Neural cell (in vitro differentiated cells): ENCODE data around the gene COG7. TPM values are rescaled to one million over a fixed set of nuclear protein-coding genes. Genes with fewer than 3 reads are reported as not detected.

ENCODE experiments used
- H2AFZ ChIP-seq: fragments of 200-600, 300-800 bp; sonication (generic), shearing (Covaris generic); 2 replicates; pipeline ENCODE4 v1.6.0; 2014; ENCODE audit warnings: low read depth, mild to moderate bottlenecking, antibody characterized with exemption, low read length, moderate library complexity
- H3F3A ChIP-seq: fragments of 200-600 bp; shearing (Covaris generic); 2 replicates; pipeline ENCODE4 v1.6.1; 2016; ENCODE audit warnings: mild to moderate bottlenecking, moderate library complexity, mixed read lengths, antibody characterized with exemption, low read length; ENCODE audit not compliant: insufficient read depth, poor library complexity, severe bottlenecking
- H3K27ac ChIP-seq: fragments of 200-600, 300-800 bp; sonication (generic), shearing (Covaris generic); 2 replicates; pipeline ENCODE4 v1.5.1; 2014; ENCODE audit warnings: mild to moderate bottlenecking, low read length, moderate library complexity
- H3K27me3 ChIP-seq: fragments of 300-800, 200-600 bp; sonication (generic), shearing (Covaris generic); 2 replicates; pipeline ENCODE4 v1.6.0; 2014; ENCODE audit warnings: mild to moderate bottlenecking, low read depth, low read length, moderate library complexity; ENCODE audit not compliant: insufficient read depth
- H3K36me3 ChIP-seq: fragments of 300-800, 200-600 bp; sonication (generic), shearing (Covaris generic); 2 replicates; pipeline ENCODE4 v1.5.1; 2014; ENCODE audit warnings: mild to moderate bottlenecking, antibody characterized with exemption, low read length, moderate library complexity; ENCODE audit not compliant: insufficient read depth
- H3K4me2 ChIP-seq: fragments of 300-800, 200-600 bp; sonication (generic), shearing (Covaris generic); 2 replicates; pipeline ENCODE4 v1.6.0; 2014; ENCODE audit warnings: mild to moderate bottlenecking, low read length
- H3K4me3 ChIP-seq: fragments of 300-800, 200-600 bp; sonication (generic), shearing (Covaris generic); 2 replicates; pipeline ENCODE4 v1.5.1; 2014; ENCODE audit warnings: mild to moderate bottlenecking, low read length, moderate library complexity
- H3K79me2 ChIP-seq: fragments of 200-600 bp; shearing (Covaris generic); replicated peaks from 2 replicates; pipeline ENCODE4 v1.6.0; 2014; ENCODE audit warnings: mild to moderate bottlenecking, low read length, moderate library complexity; ENCODE audit not compliant: insufficient read depth
- H3K9ac ChIP-seq: fragments of 300-800, 200-600 bp; sonication (generic), shearing (Covaris generic); 2 replicates; pipeline ENCODE4 v1.6.1; 2016; ENCODE audit warnings: mild to moderate bottlenecking, low read length, mixed read lengths
- H3K9me2 ChIP-seq: fragments of 200-600 bp; shearing (Covaris generic); 2 replicates; pipeline ENCODE4 v1.6.1; 2016; ENCODE audit warnings: mild to moderate bottlenecking, low read length, mixed read lengths; ENCODE audit not compliant: insufficient read depth
- H3K9me3 ChIP-seq: fragments of 200-600, 300-800 bp; sonication (generic), shearing (Covaris generic); 2 replicates; pipeline ENCODE4 v1.6.1; 2016; ENCODE audit warnings: mild to moderate bottlenecking, mixed run types, low read length, moderate library complexity, mixed read lengths
- H4K20me1 ChIP-seq: fragments of 200-600 bp; shearing (Covaris generic); 2 replicates; pipeline ENCODE4 v1.6.1; 2016; ENCODE audit warnings: mild to moderate bottlenecking, mixed run types; ENCODE audit not compliant: insufficient read depth
- CTCF ChIP-seq: fragments of 450-650 bp; IDR thresholded peaks from 2 replicates; pipeline ENCODE4 v1.5.1; 2014; ENCODE audit warnings: antibody characterized with exemption, mild to moderate bottlenecking, moderate library complexity; ENCODE audit not compliant: poor library complexity, severe bottlenecking
- EP300 ChIP-seq: fragments of 450-650 bp; conservative IDR thresholded peaks from 2 replicates; pipeline ENCODE4 v1.6.1; 2014; ENCODE audit warnings: antibody characterized with exemption, mild to moderate bottlenecking, moderate library complexity; ENCODE audit not compliant: poor library complexity, severe bottlenecking
- EZH2 ChIP-seq: fragments of 200-600, 300-800 bp; shearing (Covaris generic), sonication (generic); IDR thresholded peaks from 2 replicates; pipeline ENCODE4 v1.6.1; 2014; ENCODE audit warnings: antibody characterized with exemption, low read length, borderline replicate concordance, mild to moderate bottlenecking; ENCODE audit not compliant: insufficient read depth, poor library complexity, severe bottlenecking
- MXI1 ChIP-seq: fragments of 450-650 bp; conservative IDR thresholded peaks from 2 replicates; pipeline ENCODE4 v1.6.1; 2014; ENCODE audit warnings: antibody characterized with exemption, mild to moderate bottlenecking; ENCODE audit not compliant: poor library complexity, severe bottlenecking
- POLR2AphosphoS5 ChIP-seq: IDR thresholded peaks from 2 replicates; pipeline ENCODE4 v1.6.1; 2012
- RAD21 ChIP-seq: fragments of 450-650 bp; conservative IDR thresholded peaks from 2 replicates; pipeline ENCODE4 v1.6.1; 2014; ENCODE audit warnings: antibody characterized with exemption, mild to moderate bottlenecking, moderate library complexity
- REST ChIP-seq: IDR thresholded peaks from 2 replicates; pipeline ENCODE4 v1.6.1; 2012; ENCODE audit warnings: borderline replicate concordance
- SMC3 ChIP-seq: fragments of 450-650 bp; conservative IDR thresholded peaks from 2 replicates; pipeline ENCODE4 v1.6.1; 2014; ENCODE audit warnings: antibody characterized with exemption, mild to moderate bottlenecking, moderate library complexity; ENCODE audit not compliant: poor library complexity
- TAF1 ChIP-seq: IDR thresholded peaks from 2 replicates; pipeline ENCODE4 v1.6.1; 2012; ENCODE audit warnings: low read depth
- polyA plus RNA-seq: library from polyadenylated mRNA; depleted of rRNA; stranded (reverse); fragments of >200 nt; gene quantifications from 2 replicates; pipeline ENCODE4 v1.2.3, GENCODE V29; 2014

Gene COG7
- polyA plus RNA-seq, 1 donor from 2014 or later = 16.2 TPM

GRCh38 chr16:23377071-23377931, 75.7 kb downstream of the COG7 start:
- no peaks in the 10 kb centered on the region for H4K20me1 ChIP-seq
- no peaks in the 10 kb centered on the region for H3K36me3 ChIP-seq
- H3K27me3 ChIP-seq = no peaks in the 10 kb centered on the region
- H3K9me2 ChIP-seq = no peaks in the 10 kb centered on the region
- no peaks in the 10 kb centered on the region for H3K79me2 ChIP-seq
- no peak overlapping the region for H3K9ac ChIP-seq
- no peak overlapping the region for H3K4me3 ChIP-seq
- no peak overlapping the region for H2AFZ ChIP-seq
- H3F3A ChIP-seq = no peaks in the 10 kb centered on the region
- no peaks in the 10 kb centered on the region for H3K9me3 ChIP-seq
- TF ChIP-seq POLR2AphosphoS5 (no peak), EZH2 (no peak), MXI1 (no peak), CTCF (no peak)
- no peak overlapping the region for H3K4me2 ChIP-seq
- no peak overlapping the region for H3K27ac ChIP-seq

- no peaks in the 10 kb centered on the region for H3K9me3 ChIP-seq
- no peak overlapping the region for H3K9ac ChIP-seq
- H4K20me1 ChIP-seq = no peaks in the 10 kb centered on the region
- no peak overlapping the region for H2AFZ ChIP-seq
- no peak overlapping the region for H3K4me3 ChIP-seq
- TF ChIP-seq EZH2 = no peak
- TF ChIP-seq CTCF = no peak
- TF ChIP-seq RAD21 = no peak
- no peak for TF ChIP-seq SMC3
- H3K9me2 ChIP-seq = no peaks in the 10 kb centered on the region
- H3F3A ChIP-seq = no peaks in the 10 kb centered on the region
- H3K4me2 ChIP-seq = no peak overlapping the region
- H3K27me3 ChIP-seq = no peaks in the 10 kb centered on the region
- no peaks in the 10 kb centered on the region for H3K36me3 ChIP-seq
- no peak overlapping the region for H3K27ac ChIP-seq
- no peaks in the 10 kb centered on the region for H3K79me2 ChIP-seq
Observed at GRCh38 chr16:23375643-23376042, 77.3 kb downstream of the COG7 start.

GRCh38 chr16:23374721-23375510, 78.1 kb downstream of the COG7 start:
- Histone ChIP-seq H3K9ac (no peak overlapping the region), H3K4me3 (no peak overlapping the region), H3F3A (no peaks in the 10 kb centered on the region), H4K20me1 (no peaks in the 10 kb centered on the region), H3K36me3 (no peaks in the 10 kb centered on the region), H3K9me3 (no peaks in the 10 kb centered on the region), H3K9me2 (no peaks in the 10 kb centered on the region), H2AFZ (no peak overlapping the region), H3K4me2 (no peak overlapping the region), H3K27me3 (no peaks in the 10 kb centered on the region), H3K79me2 (no peaks in the 10 kb centered on the region), H3K27ac (no peak overlapping the region)
- TF ChIP-seq SMC3 = no peak
- TF ChIP-seq EP300 = no peak
- TF ChIP-seq TAF1 = no peak
- TF ChIP-seq MXI1 = no peak
- TF ChIP-seq EZH2 = no peak
- no peak for TF ChIP-seq REST
- TF ChIP-seq RAD21 = no peak
